ENCODE results near the gene NEU1. TPM values are rescaled to one million over a fixed set of nuclear protein-coding genes. Genes with fewer than 3 reads are reported as not detected.
"Not testable (repeated sequence)": the region's sequence is repeated elsewhere in the genome, so short reads cannot be mapped to it uniquely, and the experiment has no call there.

NEU1 gene
- polyA plus RNA-seq, 1 donor from 2014 or later: 40.9 TPM

DNA sequence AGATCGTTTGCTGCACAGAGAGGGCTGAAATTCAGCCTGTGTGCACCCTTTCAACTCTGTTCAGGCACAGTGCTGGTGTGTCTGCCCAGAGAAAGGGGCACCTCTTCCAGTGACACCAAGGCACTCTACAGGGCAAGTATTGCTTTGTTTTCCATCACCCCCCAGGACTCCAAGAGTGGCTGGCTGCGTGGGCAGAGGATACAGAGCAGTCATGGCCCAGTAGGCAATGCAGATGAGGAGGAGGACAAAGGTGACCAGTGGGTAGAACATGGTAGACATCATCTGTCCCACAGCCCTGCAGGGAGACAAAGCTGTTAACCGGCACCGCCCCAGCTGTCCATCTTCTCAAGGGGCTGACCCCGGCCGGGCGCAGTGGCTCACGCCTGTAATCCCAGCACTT lies 6.7 kb upstream of the NEU1 start:
- no peaks in the 10 kb centered on the region for H3F3A ChIP-seq (ENCODE audit: insufficient read depth, low read length, poor library complexity, severe bottlenecking)
- H3K9ac ChIP-seq (ENCODE audit: low read length): no peak overlapping the region
- H3K36me3 ChIP-seq (ENCODE audit: insufficient read depth, low read length): no peaks in the 10 kb centered on the region
- H3K9me2 ChIP-seq (ENCODE audit: insufficient read depth, low read length): no peaks in the 10 kb centered on the region
- H3K4me3 ChIP-seq (ENCODE audit: low read length): no peak overlapping the region
- no peak overlapping the region for H3K27ac ChIP-seq (ENCODE audit: low read length)
- no peaks in the 10 kb centered on the region for H3K79me2 ChIP-seq (replicated peaks; ENCODE audit: insufficient read depth, low read length)
- H3K9me3 ChIP-seq (ENCODE audit: low read length): no peaks in the 10 kb centered on the region
- no peaks in the 10 kb centered on the region for H4K20me1 ChIP-seq (ENCODE audit: insufficient read depth)
- no peak overlapping the region for H2AFZ ChIP-seq (ENCODE audit: low read depth, low read length)
- TF ChIP-seq, protein P1, sequence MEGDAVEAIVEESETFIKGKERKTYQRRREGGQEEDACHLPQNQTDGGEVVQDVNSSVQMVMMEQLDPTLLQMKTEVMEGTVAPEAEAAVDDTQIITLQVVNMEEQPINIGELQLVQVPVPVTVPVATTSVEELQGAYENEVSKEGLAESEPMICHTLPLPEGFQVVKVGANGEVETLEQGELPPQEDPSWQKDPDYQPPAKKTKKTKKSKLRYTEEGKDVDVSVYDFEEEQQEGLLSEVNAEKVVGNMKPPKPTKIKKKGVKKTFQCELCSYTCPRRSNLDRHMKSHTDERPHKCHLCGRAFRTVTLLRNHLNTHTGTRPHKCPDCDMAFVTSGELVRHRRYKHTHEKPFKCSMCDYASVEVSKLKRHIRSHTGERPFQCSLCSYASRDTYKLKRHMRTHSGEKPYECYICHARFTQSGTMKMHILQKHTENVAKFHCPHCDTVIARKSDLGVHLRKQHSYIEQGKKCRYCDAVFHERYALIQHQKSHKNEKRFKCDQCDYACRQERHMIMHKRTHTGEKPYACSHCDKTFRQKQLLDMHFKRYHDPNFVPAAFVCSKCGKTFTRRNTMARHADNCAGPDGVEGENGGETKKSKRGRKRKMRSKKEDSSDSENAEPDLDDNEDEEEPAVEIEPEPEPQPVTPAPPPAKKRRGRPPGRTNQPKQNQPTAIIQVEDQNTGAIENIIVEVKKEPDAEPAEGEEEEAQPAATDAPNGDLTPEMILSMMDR (IDR thresholded peaks at IDR 0.05; ENCODE audit: poor library complexity, severe bottlenecking): no peak
- no peak for TF ChIP-seq RAD21 (conservative IDR thresholded peaks at IDR 0.05)
- TF ChIP-seq, protein P2, sequence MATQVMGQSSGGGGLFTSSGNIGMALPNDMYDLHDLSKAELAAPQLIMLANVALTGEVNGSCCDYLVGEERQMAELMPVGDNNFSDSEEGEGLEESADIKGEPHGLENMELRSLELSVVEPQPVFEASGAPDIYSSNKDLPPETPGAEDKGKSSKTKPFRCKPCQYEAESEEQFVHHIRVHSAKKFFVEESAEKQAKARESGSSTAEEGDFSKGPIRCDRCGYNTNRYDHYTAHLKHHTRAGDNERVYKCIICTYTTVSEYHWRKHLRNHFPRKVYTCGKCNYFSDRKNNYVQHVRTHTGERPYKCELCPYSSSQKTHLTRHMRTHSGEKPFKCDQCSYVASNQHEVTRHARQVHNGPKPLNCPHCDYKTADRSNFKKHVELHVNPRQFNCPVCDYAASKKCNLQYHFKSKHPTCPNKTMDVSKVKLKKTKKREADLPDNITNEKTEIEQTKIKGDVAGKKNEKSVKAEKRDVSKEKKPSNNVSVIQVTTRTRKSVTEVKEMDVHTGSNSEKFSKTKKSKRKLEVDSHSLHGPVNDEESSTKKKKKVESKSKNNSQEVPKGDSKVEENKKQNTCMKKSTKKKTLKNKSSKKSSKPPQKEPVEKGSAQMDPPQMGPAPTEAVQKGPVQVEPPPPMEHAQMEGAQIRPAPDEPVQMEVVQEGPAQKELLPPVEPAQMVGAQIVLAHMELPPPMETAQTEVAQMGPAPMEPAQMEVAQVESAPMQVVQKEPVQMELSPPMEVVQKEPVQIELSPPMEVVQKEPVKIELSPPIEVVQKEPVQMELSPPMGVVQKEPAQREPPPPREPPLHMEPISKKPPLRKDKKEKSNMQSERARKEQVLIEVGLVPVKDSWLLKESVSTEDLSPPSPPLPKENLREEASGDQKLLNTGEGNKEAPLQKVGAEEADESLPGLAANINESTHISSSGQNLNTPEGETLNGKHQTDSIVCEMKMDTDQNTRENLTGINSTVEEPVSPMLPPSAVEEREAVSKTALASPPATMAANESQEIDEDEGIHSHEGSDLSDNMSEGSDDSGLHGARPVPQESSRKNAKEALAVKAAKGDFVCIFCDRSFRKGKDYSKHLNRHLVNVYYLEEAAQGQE (IDR thresholded peaks at IDR 0.05; ENCODE audit: borderline replicate concordance): no peak
- H3K27me3 ChIP-seq (ENCODE audit: insufficient read depth, low read depth, low read length): no peaks in the 10 kb centered on the region
- no peak overlapping the region for H3K4me2 ChIP-seq (ENCODE audit: low read length)

DNA sequence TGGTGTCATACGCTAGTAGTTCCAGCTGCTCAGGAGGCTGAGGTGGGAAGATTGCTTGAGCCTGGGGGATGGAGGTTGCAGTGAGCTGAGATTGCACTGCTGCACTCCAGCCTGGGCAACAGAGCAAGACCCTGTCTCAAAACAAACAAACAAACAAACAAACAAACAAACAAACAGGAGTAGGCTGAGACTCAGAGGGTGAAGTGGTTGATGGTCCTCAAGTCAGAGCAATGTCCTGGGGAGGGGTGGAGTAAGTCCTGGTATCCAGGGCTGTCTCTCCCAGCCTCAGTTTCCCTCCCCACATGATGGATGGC lies 6.0 kb upstream of the NEU1 start:
- H3K4me2 ChIP-seq (ENCODE audit: low read length); H3K27me3 ChIP-seq (ENCODE audit: insufficient read depth, low read depth, low read length); H3K79me2 ChIP-seq (replicated peaks; ENCODE audit: insufficient read depth, low read length); H3K27ac ChIP-seq (ENCODE audit: low read length); H2AFZ ChIP-seq (ENCODE audit: low read depth, low read length); H3F3A ChIP-seq (ENCODE audit: insufficient read depth, low read length, poor library complexity, severe bottlenecking); H3K36me3 ChIP-seq (ENCODE audit: insufficient read depth, low read length); H3K9me2 ChIP-seq (ENCODE audit: insufficient read depth, low read length); H3K9me3 ChIP-seq (ENCODE audit: low read length); H4K20me1 ChIP-seq (ENCODE audit: insufficient read depth); H3K4me3 ChIP-seq (ENCODE audit: low read length); H3K9ac ChIP-seq (ENCODE audit: low read length): not testable (repeated sequence)

DNA sequence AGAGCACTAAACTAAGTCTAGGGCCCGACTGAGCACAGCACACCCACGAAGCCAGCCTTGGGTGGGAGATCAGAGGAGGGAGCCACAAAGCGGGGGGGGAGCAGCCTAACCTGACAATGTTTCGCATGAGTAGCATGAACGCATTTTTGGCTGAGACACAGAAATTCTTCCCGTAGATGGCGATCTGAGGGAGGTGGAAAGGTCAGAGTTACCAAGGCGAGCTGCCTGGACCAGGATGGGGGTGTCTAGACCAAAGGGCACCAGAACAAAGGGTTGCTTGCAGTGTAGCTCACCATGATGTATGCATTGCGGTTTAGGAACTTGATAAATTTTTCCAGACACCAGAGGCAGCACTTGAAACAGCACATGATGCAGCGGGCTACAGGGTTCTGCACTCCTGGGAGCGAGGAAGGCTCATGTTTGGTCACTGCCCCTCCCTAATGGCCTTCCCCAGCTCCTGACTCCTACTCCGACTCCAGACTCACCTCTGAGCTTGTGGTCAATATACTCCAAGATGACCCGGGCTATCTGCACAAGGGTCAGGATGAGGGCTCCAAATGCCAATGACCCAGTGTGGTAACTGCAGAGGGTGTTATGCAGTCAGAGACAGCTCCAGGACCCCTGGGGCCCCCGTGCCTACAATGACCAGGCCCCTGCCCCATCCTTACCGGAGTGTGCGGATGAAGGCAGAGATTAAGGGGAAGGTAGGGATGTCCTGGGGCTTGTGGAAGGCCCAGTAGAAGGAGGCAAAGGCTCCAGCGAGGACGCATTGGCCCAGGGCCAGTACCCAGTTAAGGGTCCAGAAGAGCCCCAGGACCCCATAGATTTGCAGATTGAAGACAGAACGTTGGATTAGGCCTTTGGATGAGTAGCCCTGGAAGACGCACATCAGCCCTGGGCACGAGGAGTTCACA lies 2.8 kb upstream of the NEU1 start:
- H3K27me3 ChIP-seq (ENCODE audit: insufficient read depth, low read depth, low read length): no peaks in the 10 kb centered on the region
- no peaks in the 10 kb centered on the region for H3K36me3 ChIP-seq (ENCODE audit: insufficient read depth, low read length)
- H3F3A ChIP-seq (ENCODE audit: insufficient read depth, low read length, poor library complexity, severe bottlenecking): no peaks in the 10 kb centered on the region
- H2AFZ ChIP-seq (ENCODE audit: low read depth, low read length): no peak overlapping the region
- no peaks in the 10 kb centered on the region for H4K20me1 ChIP-seq (ENCODE audit: insufficient read depth)
- H3K9ac ChIP-seq (ENCODE audit: low read length): no peak overlapping the region
- H3K27ac ChIP-seq (ENCODE audit: low read length): no peak overlapping the region
- H3K79me2 ChIP-seq (replicated peaks; ENCODE audit: insufficient read depth, low read length): peaks cover 8% of the 10 kb centered on the region
- H3K4me2 ChIP-seq (ENCODE audit: low read length): no peak overlapping the region
- TF ChIP-seq SMC3 (conservative IDR thresholded peaks at IDR 0.05; ENCODE audit: poor library complexity): no peak
- TF ChIP-seq RAD21 (conservative IDR thresholded peaks at IDR 0.05): no peak
- no peak for TF ChIP-seq POLR2AphosphoS5 (IDR thresholded peaks at IDR 0.05)
- TF ChIP-seq, protein P1 (IDR thresholded peaks at IDR 0.05; ENCODE audit: poor library complexity, severe bottlenecking): no peak
- TF ChIP-seq EZH2 (IDR thresholded peaks at IDR 0.05; ENCODE audit: borderline replicate concordance, insufficient read depth, low read length, poor library complexity, severe bottlenecking): no peak
- TF ChIP-seq, protein P2 (IDR thresholded peaks at IDR 0.05; ENCODE audit: borderline replicate concordance): no peak
- no peak for TF ChIP-seq TAF1 (IDR thresholded peaks at IDR 0.05; ENCODE audit: low read depth)
- TF ChIP-seq MXI1 (conservative IDR thresholded peaks at IDR 0.05; ENCODE audit: poor library complexity, severe bottlenecking): no peak
- no peak for TF ChIP-seq EP300 (conservative IDR thresholded peaks at IDR 0.05; ENCODE audit: poor library complexity, severe bottlenecking)
- no peaks in the 10 kb centered on the region for H3K9me2 ChIP-seq (ENCODE audit: insufficient read depth, low read length)
- H3K4me3 ChIP-seq (ENCODE audit: low read length): no peak overlapping the region
- no peaks in the 10 kb centered on the region for H3K9me3 ChIP-seq (ENCODE audit: low read length)

Data from neural cell (in vitro differentiated cells).